HAP-1 (cell line): ENCODE results near the gene RBM15.
A peak's percentile ranks its signal among the peaks of the same experiment; 100 is the strongest.

Experiments
- DNase-seq, 2 experiments: peaks; one replicate each; pipeline ENCODE4 v3.0.0-alpha.2; 2016 to 2020; ENCODE audit warnings: low spot score in 2 of 2
- H3K27me3 ChIP-seq: fragments of 250-450 bp; sonication (Bioruptor Pico); 2 replicates; pipeline ENCODE4 v1.5.1; 2020; ENCODE audit warnings: low read depth, mild to moderate bottlenecking, moderate library complexity
- H3K36me3 ChIP-seq: fragments of 250-450 bp; sonication (Bioruptor Pico); replicated peaks from 2 replicates; pipeline ENCODE4 v1.5.1; 2020; ENCODE audit warnings: mild to moderate bottlenecking
- H3K4me1 ChIP-seq: fragments of 250-450 bp; sonication (Bioruptor Pico); 2 replicates; pipeline ENCODE4 v1.5.1; 2020; ENCODE audit warnings: mild to moderate bottlenecking
- H3K4me3 ChIP-seq: fragments of 250-450 bp; sonication (Bioruptor Pico); 2 replicates; pipeline ENCODE4 v1.5.1; 2020; ENCODE audit warnings: mild to moderate bottlenecking, moderate library complexity
- H3K9me3 ChIP-seq: fragments of 250-450 bp; sonication (Bioruptor Pico); 2 replicates; pipeline ENCODE4 v1.5.1; 2020; ENCODE audit warnings: mild to moderate bottlenecking, moderate library complexity
- in situ Hi-C: fragments of 300-500 bp; cut with MboI; formaldehyde crosslinking; loops from 3 replicates; pipeline ENCODE4 v1.14.3; 2020; ENCODE audit warnings: low sequenced_read_pairs, inconsistent platforms, mixed read lengths

Gene RBM15

GRCh38 chr1:110309139-110309538, 30.0 kb upstream of the RBM15 start:
- in situ Hi-C loops = loop anchor here (5.0 kb wide), 1 partner anchor 107 kb away; no protein-coding TSS in a partner anchor
- H3K27me3 ChIP-seq = no peaks in the 10 kb centered on the region
- no peak overlapping the region for H3K4me3 ChIP-seq
- H3K9me3 ChIP-seq = no peaks in the 10 kb centered on the region
- H3K36me3 ChIP-seq = no peaks in the 10 kb centered on the region
- no peaks in the 10 kb centered on the region for H3K4me1 ChIP-seq
- DNase-seq = no peak

- no peaks in the 10 kb centered on the region for H3K27me3 ChIP-seq
- H3K36me3 ChIP-seq = no peaks in the 10 kb centered on the region
- no peaks in the 10 kb centered on the region for H3K4me1 ChIP-seq
- H3K4me3 ChIP-seq = no peak overlapping the region
- no peak for DNase-seq
- H3K9me3 ChIP-seq = no peaks in the 10 kb centered on the region
- in situ Hi-C loops = loop anchor here (5.0 kb wide), 1 partner anchor 107 kb away; no protein-coding TSS in a partner anchor
Measured at GRCh38 chr1:110309767-110310166, 29.4 kb upstream of the RBM15 start.

GRCh38 chr1:110310300-110310699, 28.9 kb upstream of the RBM15 start:
- H3K36me3 ChIP-seq = no peaks in the 10 kb centered on the region
- H3K27me3 ChIP-seq = no peaks in the 10 kb centered on the region
- in situ Hi-C loops = no loop called here
- no peaks in the 10 kb centered on the region for H3K4me1 ChIP-seq
- no peak for DNase-seq
- H3K4me3 ChIP-seq = no peak overlapping the region
- H3K9me3 ChIP-seq = no peaks in the 10 kb centered on the region

GRCh38 chr1:110312188-110313121, 26.7 kb upstream of the RBM15 start:
- H3K4me3 ChIP-seq = no peak overlapping the region
- H3K4me1 ChIP-seq = no peaks in the 10 kb centered on the region
- peak; percentile 45 to 77 for DNase-seq
- H3K27me3 ChIP-seq = no peaks in the 10 kb centered on the region
- in situ Hi-C loops = no loop called here
- H3K9me3 ChIP-seq = no peaks in the 10 kb centered on the region
- no peaks in the 10 kb centered on the region for H3K36me3 ChIP-seq

GRCh38 chr1:110316735-110317134, 22.4 kb upstream of the RBM15 start:
- H3K9me3 ChIP-seq = peaks cover 2% of the 10 kb centered on the region; the same call in 1 of the 2 replicates
- no peaks in the 10 kb centered on the region for H3K36me3 ChIP-seq
- H3K4me3 ChIP-seq = no peak overlapping the region
- no peaks in the 10 kb centered on the region for H3K27me3 ChIP-seq
- no peak for DNase-seq
- H3K4me1 ChIP-seq = no peaks in the 10 kb centered on the region
- in situ Hi-C loops = no loop called here

GRCh38 chr1:110318046-110318445, 21.1 kb upstream of the RBM15 start:
- in situ Hi-C loops = no loop called here
- H3K4me3 ChIP-seq = no peak overlapping the region
- no peaks in the 10 kb centered on the region for H3K4me1 ChIP-seq
- no peaks in the 10 kb centered on the region for H3K36me3 ChIP-seq
- peaks cover 2% of the 10 kb centered on the region; the same call in 1 of the 2 replicates for H3K9me3 ChIP-seq
- no peak for DNase-seq
- H3K27me3 ChIP-seq = no peaks in the 10 kb centered on the region

- H3K27me3 ChIP-seq = no peaks in the 10 kb centered on the region
- no peak for DNase-seq
- peaks cover 7% of the 10 kb centered on the region for H3K4me1 ChIP-seq
- H3K36me3 ChIP-seq = no peaks in the 10 kb centered on the region
- H3K4me3 ChIP-seq = no peak overlapping the region
- peaks cover 2% of the 10 kb centered on the region; the same call in 1 of the 2 replicates for H3K9me3 ChIP-seq
- in situ Hi-C loops = no loop called here
Measured at GRCh38 chr1:110319332-110320167, 19.6 kb upstream of the RBM15 start.

- in situ Hi-C loops = no loop called here
- Histone ChIP-seq H3K9me3 (peaks cover 2% of the 10 kb centered on the region; the same call in 1 of the 2 replicates), H3K4me3 (no peak overlapping the region), H3K27me3 (no peaks in the 10 kb centered on the region), H3K36me3 (no peaks in the 10 kb centered on the region), H3K4me1 (peaks cover 13% of the 10 kb centered on the region)
- DNase-seq = no peak
Measured at GRCh38 chr1:110320168-110320518, 19.0 kb upstream of the RBM15 start.

- no peaks in the 10 kb centered on the region for H3K27me3 ChIP-seq
- H3K4me1 ChIP-seq = peaks cover 14% of the 10 kb centered on the region
- H3K4me3 ChIP-seq = no peak overlapping the region
- H3K36me3 ChIP-seq = no peaks in the 10 kb centered on the region
- DNase-seq = no peak
- in situ Hi-C loops = no loop called here
- H3K9me3 ChIP-seq = peaks cover 2% of the 10 kb centered on the region; the same call in 1 of the 2 replicates
Measured at GRCh38 chr1:110321045-110321444, 18.1 kb upstream of the RBM15 start.

GRCh38 chr1:110321846-110322245, 17.3 kb upstream of the RBM15 start:
- peaks cover 2% of the 10 kb centered on the region; the same call in 1 of the 2 replicates for H3K9me3 ChIP-seq
- no peaks in the 10 kb centered on the region for H3K27me3 ChIP-seq
- H3K4me3 ChIP-seq = no peak overlapping the region
- H3K4me1 ChIP-seq = peaks cover 14% of the 10 kb centered on the region
- in situ Hi-C loops = no loop called here
- no peak for DNase-seq
- no peaks in the 10 kb centered on the region for H3K36me3 ChIP-seq

GRCh38 chr1:110324667-110325066, 14.5 kb upstream of the RBM15 start:
- H3K27me3 ChIP-seq = no peaks in the 10 kb centered on the region
- peaks cover 14% of the 10 kb centered on the region for H3K4me1 ChIP-seq
- peak; percentile 19 to 36 for DNase-seq
- in situ Hi-C loops = no loop called here
- H3K4me3 ChIP-seq = no peak overlapping the region
- no peaks in the 10 kb centered on the region for H3K9me3 ChIP-seq
- H3K36me3 ChIP-seq = no peaks in the 10 kb centered on the region

GRCh38 chr1:110326826-110327225, 12.4 kb upstream of the RBM15 start:
- Histone ChIP-seq H3K4me3 (no peak overlapping the region), H3K27me3 (no peaks in the 10 kb centered on the region), H3K9me3 (no peaks in the 10 kb centered on the region), H3K4me1 (peaks cover 14% of the 10 kb centered on the region), H3K36me3 (no peaks in the 10 kb centered on the region)
- DNase-seq = no peak
- in situ Hi-C loops = no loop called here

- DNase-seq = no peak
- no peak overlapping the region for H3K4me3 ChIP-seq
- no peaks in the 10 kb centered on the region for H3K9me3 ChIP-seq
- peaks cover 14% of the 10 kb centered on the region for H3K4me1 ChIP-seq
- in situ Hi-C loops = no loop called here
- no peaks in the 10 kb centered on the region for H3K27me3 ChIP-seq
- H3K36me3 ChIP-seq = no peaks in the 10 kb centered on the region
Measured at GRCh38 chr1:110328274-110328673, 10.9 kb upstream of the RBM15 start.

- DNase-seq = no peak
- H3K4me1 ChIP-seq = peaks cover 14% of the 10 kb centered on the region
- in situ Hi-C loops = no loop called here
- no peaks in the 10 kb centered on the region for H3K36me3 ChIP-seq
- H3K4me3 ChIP-seq = no peak overlapping the region
- no peaks in the 10 kb centered on the region for H3K27me3 ChIP-seq
- no peaks in the 10 kb centered on the region for H3K9me3 ChIP-seq
Measured at GRCh38 chr1:110328700-110329099, 10.5 kb upstream of the RBM15 start.
